NCI-H524 (cell line): ENCODE results near the gene HAPLN2.
A peak's percentile ranks its signal among the peaks of the same experiment; 100 is the strongest.

Source experiments
- DNase-seq, 2 experiments: peaks; one replicate each; lab custom pipeline; 2025; lab: John Stamatoyannopoulos, UW

HAPLN2 gene

GRCh38 chr1:156663178-156663577, 44.0 kb downstream of the HAPLN2 start:
- DNase-seq, result peak; percentile 49 to 72

GRCh38 chr1:156664046-156664766, 45.0 kb downstream of the HAPLN2 start:
- peak; percentile 49 to 69 for DNase-seq

- peak in 1 of 2 experiments; percentile 36 for DNase-seq
Observed at GRCh38 chr1:156664767-156665411, 45.7 kb downstream of the HAPLN2 start.

- DNase-seq, result no peak
Observed at GRCh38 chr1:156665539-156665938, 46.3 kb downstream of the HAPLN2 start.

GRCh38 chr1:156666862-156667609, 47.8 kb downstream of the HAPLN2 start:
- DNase-seq, result no peak

GRCh38 chr1:156667610-156667967, 48.4 kb downstream of the HAPLN2 start:
- DNase-seq, result no peak

- DNase-seq, result no peak
Observed at GRCh38 chr1:156667968-156668709, 48.9 kb downstream of the HAPLN2 start.

GRCh38 chr1:156668801-156669637, 49.8 kb downstream of the HAPLN2 start:
- DNase-seq, result peak in 1 of 2 experiments; percentile 15

- DNase-seq, result no peak
Observed at GRCh38 chr1:156669794-156670193, 50.6 kb downstream of the HAPLN2 start.

GRCh38 chr1:156670359-156670758, 51.1 kb downstream of the HAPLN2 start:
- no peak for DNase-seq

GRCh38 chr1:156670791-156671190, 51.6 kb downstream of the HAPLN2 start:
- DNase-seq, result no peak

GRCh38 chr1:156671804-156672203, 52.6 kb downstream of the HAPLN2 start:
- no peak for DNase-seq

- no peak for DNase-seq
Observed at GRCh38 chr1:156673387-156674121, 54.3 kb downstream of the HAPLN2 start.
